ENCODE results near the gene RARB.

DNA sequence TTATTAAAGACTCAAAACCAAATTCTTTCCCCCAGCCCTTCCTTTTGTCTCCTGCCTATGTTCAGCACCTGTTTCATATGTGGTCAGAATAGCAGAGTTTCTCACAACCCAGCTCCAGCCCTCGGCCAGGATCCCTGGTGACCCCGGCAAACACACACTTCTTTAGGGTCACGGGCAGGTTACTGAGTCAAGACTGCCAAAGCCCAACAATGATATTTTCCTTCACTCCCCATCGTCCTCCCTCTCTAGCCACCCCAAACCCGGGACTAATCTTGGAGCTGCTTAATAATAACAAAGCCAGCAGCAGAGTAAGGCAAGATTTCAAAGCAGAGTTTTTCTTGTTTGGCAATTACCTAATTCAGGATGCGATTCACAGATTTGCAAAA is 25.5 kb downstream of the RARB start:
- TF ChIP-seq CTCF (conservative IDR thresholded peaks at IDR 0.05; ENCODE audit: low read depth, low read length) (no peak), EZH2 (IDR thresholded peaks at IDR 0.05; ENCODE audit: low read length, unreplicated experiment) (no peak), EZH2phosphoT487 (IDR thresholded peaks at IDR 0.05; ENCODE audit: borderline replicate concordance, low read length) (no peak)

Measured in PC-3 (cell line).